Panc1 (cell line): ENCODE measurements around the gene CIB2. TPM values are rescaled to one million over a fixed set of nuclear protein-coding genes. Genes with fewer than 3 reads are reported as not detected.

Experiments
- ATAC-seq: fragments of 200-7000 bp; cut with Tn5 transposase; 2 replicates; pipeline ENCODE4 v1.9.1; 2020; ENCODE audit warnings: mild to moderate bottlenecking, moderate library complexity
- BruUV-seq: library from RNA; stranded (reverse); fragments of 400-500 nt; replicated peaks from 2 replicates; lab custom pipeline; 2021; lab: Mats Ljungman, UMichigan
- CTCF ChIA-PET: fragments of 300-600 bp; sonication (Branson Sonifier 250); formaldehyde crosslinking; loops from one replicate; lab custom pipeline; 2022; ENCODE audit warnings: antibody characterized with exemption; lab: Charles Lee
- POLR2A ChIA-PET: fragments of 300-600 bp; sonication (Branson Sonifier 250); formaldehyde crosslinking; loops from one replicate; lab custom pipeline; 2022; ENCODE audit warnings: antibody characterized with exemption; lab: Charles Lee
- DNase-seq: peaks from one replicate; pipeline ENCODE4 v3.0.0-alpha.2; 2010; ENCODE audit warnings: low read depth, low spot score
- H3K27ac ChIP-seq: 2 replicates; pipeline ENCODE4 v1.5.1; 2011; ENCODE audit warnings: mild to moderate bottlenecking, low read length, inconsistent platforms
- H3K27me3 ChIP-seq: fragments of 200-500 bp; sonication (Bioruptor generic); 2 replicates; pipeline ENCODE4 v1.6.0; 2014; ENCODE audit warnings: low read length, inconsistent platforms; ENCODE audit not compliant: control insufficient read depth, insufficient read depth
- H3K36me3 ChIP-seq: fragments of 200-500 bp; sonication (Bioruptor generic); 2 replicates; pipeline ENCODE4 v1.5.1; 2014; ENCODE audit warnings: inconsistent platforms, mild to moderate bottlenecking, low read length, moderate library complexity; ENCODE audit not compliant: control insufficient read depth, insufficient read depth
- H3K4me1 ChIP-seq: 2 replicates; pipeline ENCODE4 v1.5.1; 2011; ENCODE audit warnings: inconsistent platforms, mild to moderate bottlenecking, low read length, moderate library complexity; ENCODE audit not compliant: control insufficient read depth, insufficient read depth
- H3K4me3 ChIP-seq, 2 experiments: 2 replicates each; pipeline ENCODE4 v1.5.1; 2011 to 2012; ENCODE audit warnings: low read depth in 2 of 2, low read length in 2 of 2, mild to moderate bottlenecking in 2 of 2, inconsistent platforms in 1 of 2, moderate library complexity in 1 of 2
- H3K9me3 ChIP-seq: fragments of 200-500 bp; sonication (Bioruptor generic); 2 replicates; pipeline ENCODE4 v1.5.1; 2014; ENCODE audit warnings: low read depth, mild to moderate bottlenecking, inconsistent platforms, low read length, moderate library complexity; ENCODE audit not compliant: control insufficient read depth, insufficient read depth
- CTCF ChIP-seq: fragments of 450-650 bp; IDR thresholded peaks from 2 replicates; pipeline ENCODE4 v1.5.1; 2017; ENCODE audit warnings: mild to moderate bottlenecking
- POLR2AphosphoS5 ChIP-seq: IDR thresholded peaks from 2 replicates; pipeline ENCODE4 v1.6.1; 2012; ENCODE audit warnings: mild to moderate bottlenecking, low read depth, low read length, moderate library complexity
- REST ChIP-seq, 2 experiments: IDR thresholded peaks; 2 replicates each; pipeline ENCODE4 v1.6.1; 2011 to 2012; ENCODE audit warnings: low read depth in 2 of 2, control low read depth in 1 of 2, low read length in 1 of 2, mild to moderate bottlenecking in 1 of 2, moderate library complexity in 1 of 2; ENCODE audit not compliant: insufficient read depth in 1 of 2
- SIN3A ChIP-seq: IDR thresholded peaks from 2 replicates; pipeline ENCODE4 v1.6.1; 2012; ENCODE audit warnings: low read depth, mild to moderate bottlenecking, low read length, moderate library complexity, borderline replicate concordance; ENCODE audit not compliant: insufficient read depth
- TCF7L2 ChIP-seq: IDR thresholded peaks from 2 replicates; pipeline ENCODE4 v1.6.1; 2011; ENCODE audit warnings: mild to moderate bottlenecking, low read depth, low read length, inconsistent platforms
- in situ Hi-C: cut with HindIII; loops from 2 replicates; pipeline ENCODE4 v1.10.0; 2016; ENCODE audit warnings: low sequenced_read_pairs, low pct_unique_long_range_greater_than_20kb
- intact Hi-C: fragments of 100-400 bp; cut with micrococcal nuclease; formaldehyde crosslinking; loops from one replicate; pipeline ENCODE4 v1.10.0; 2022; ENCODE audit not compliant: unreplicated experiment
- total RNA-seq: library from RNA; stranded (reverse); gene quantifications from one replicate; pipeline ENCODE4 v1.2.1, GENCODE V29; 2021; ENCODE audit not compliant: unreplicated experiment

The CIB2 gene
- total RNA-seq, 1 experiment from 2014 or later = 37.3 TPM

GRCh38 chr15:78102211-78102610 is 29.0 kb downstream of the CIB2 start:
- Histone ChIP-seq H3K4me1 (no peaks in the 10 kb centered on the region), H3K27ac (peak overlapping the region; percentile 17; the same call in 1 of the 2 replicates), H3K4me3 (no peak overlapping the region), H3K27me3 (no peaks in the 10 kb centered on the region), H3K9me3 (no peaks in the 10 kb centered on the region), H3K36me3 (no peaks in the 10 kb centered on the region)
- DNase-seq (no peak), ATAC-seq (no peak)
- no TSS peak for BruUV-seq
- POLR2A ChIA-PET = no interaction called here
- intact Hi-C loops = no loop called here
- CTCF ChIA-PET = no interaction called here
- no peak for TF ChIP-seq REST (IDR thresholded peaks at IDR 0.05; ENCODE audit: insufficient read depth in 1 of 2, low read depth in 2 of 2, low read length in 1 of 2)
- no peak for TF ChIP-seq CTCF
- TF ChIP-seq TCF7L2 = no peak
- in situ Hi-C loops = no loop called here

GRCh38 chr15:78101423-78102105 is 29.7 kb downstream of the CIB2 start:
- no peak for ATAC-seq
- no peak overlapping the region for H3K27ac ChIP-seq
- no peaks in the 10 kb centered on the region for H3K9me3 ChIP-seq
- in situ Hi-C loops (no loop called here), intact Hi-C loops (no loop called here)
- H3K36me3 ChIP-seq = no peaks in the 10 kb centered on the region
- H3K4me1 ChIP-seq = no peaks in the 10 kb centered on the region
- TF ChIP-seq POLR2AphosphoS5 (no peak), CTCF (no peak), SIN3A (no peak), REST (IDR thresholded peaks at IDR 0.05; ENCODE audit: insufficient read depth in 1 of 2, low read depth in 2 of 2, low read length in 1 of 2) (no peak), TCF7L2 (no peak)
- DNase-seq = no peak
- H3K27me3 ChIP-seq = no peaks in the 10 kb centered on the region
- no peak overlapping the region for H3K4me3 ChIP-seq
- ChIA-PET POLR2A (no interaction called here), CTCF (interaction anchor here (0.6 kb wide), 1 partner anchor 10 kb away, joined by 3 read pairs; no protein-coding TSS in a partner anchor)
- no TSS peak for BruUV-seq
